WTC11 (cell line): Measurements from ENCODE around the gene NUDT8. TPM values are rescaled to one million over a fixed set of nuclear protein-coding genes. Genes with fewer than 3 reads are reported as not detected.

Experiments
- ATAC-seq: fragments of 200-7000 bp; cut with Tn5 transposase; 2 replicates; pipeline ENCODE4 v1.10.0; 2021; ENCODE audit warnings: mild to moderate bottlenecking, moderate library complexity
- CTCF ChIA-PET: fragments of 300-600 bp; sonication (Branson Sonifier 250); formaldehyde crosslinking; loops from one replicate; lab custom pipeline; 2021; ENCODE audit warnings: antibody characterized with exemption; lab: Charles Lee
- POLR2A ChIA-PET: fragments of 350-600 bp; sonication (Branson Sonifier 250); formaldehyde crosslinking; loops from one replicate; lab custom pipeline; 2021; ENCODE audit warnings: antibody characterized with exemption; lab: Charles Lee
- DNase-seq: peaks from one replicate; pipeline ENCODE4 v3.0.0; 2021; ENCODE audit warnings: low spot score
- H3K27ac Mint-ChIP-seq: 2 replicates; pipeline ENCODE4 v1.8.0; 2021; ENCODE audit warnings: mixed read lengths
- H3K27me3 Mint-ChIP-seq: 2 replicates; pipeline ENCODE4 v1.8.0; 2021; ENCODE audit warnings: low read depth, mild to moderate bottlenecking, moderate library complexity, mixed read lengths
- H3K36me3 Mint-ChIP-seq: 2 replicates; pipeline ENCODE4 v1.8.0; 2021; ENCODE audit warnings: mixed read lengths
- H3K4me1 Mint-ChIP-seq: 2 replicates; pipeline ENCODE4 v1.8.0; 2022; ENCODE audit warnings: mixed read lengths
- H3K4me3 Mint-ChIP-seq: 2 replicates; pipeline ENCODE4 v1.8.0; 2021; ENCODE audit warnings: mild to moderate bottlenecking, moderate library complexity, mixed read lengths
- H3K9me3 Mint-ChIP-seq: 2 replicates; pipeline ENCODE4 v1.8.0; 2021; ENCODE audit warnings: mixed read lengths
- AR ChIP-seq: fragments of 250-450 bp; sonication (Bioruptor Pico); IDR thresholded peaks from 2 replicates; pipeline ENCODE4 v1.9.0; 2021; ENCODE audit warnings: mild to moderate bottlenecking
- ATF1 ChIP-seq: sonication (generic); formaldehyde crosslinking; IDR thresholded peaks from 2 replicates; pipeline ENCODE4 v1.8.1; 2023; ENCODE audit warnings: mild to moderate bottlenecking, moderate library complexity, missing genetic modification reagents
- ATF2 ChIP-seq: sonication (generic); formaldehyde crosslinking; IDR thresholded peaks from 2 replicates; pipeline ENCODE4 v1.8.1; 2022; ENCODE audit warnings: low read depth, missing genetic modification reagents, borderline replicate concordance
- ELF4 ChIP-seq: sonication (generic); formaldehyde crosslinking; IDR thresholded peaks from 2 replicates; pipeline ENCODE4 v1.8.1; 2022; ENCODE audit warnings: low read depth, mild to moderate bottlenecking, moderate library complexity, missing genetic modification reagents
- EMX1 ChIP-seq: fragments of 250-450 bp; sonication (Bioruptor Pico); IDR thresholded peaks from 2 replicates; pipeline ENCODE4 v1.8.0; 2021; ENCODE audit warnings: mild to moderate bottlenecking
- ESRRA ChIP-seq: sonication (generic); formaldehyde crosslinking; IDR thresholded peaks from 2 replicates; pipeline ENCODE4 v1.8.1; 2022; ENCODE audit warnings: mild to moderate bottlenecking, missing genetic modification reagents, borderline replicate concordance
- FOXJ3 ChIP-seq: sonication (generic); formaldehyde crosslinking; IDR thresholded peaks from 2 replicates; pipeline ENCODE4 v1.9.0; 2021; ENCODE audit warnings: missing genetic modification reagents, mild to moderate bottlenecking, borderline replicate concordance
- GABPB1 ChIP-seq: sonication (generic); formaldehyde crosslinking; IDR thresholded peaks from 2 replicates; pipeline ENCODE4 v1.8.1; 2023; ENCODE audit warnings: mild to moderate bottlenecking, missing genetic modification reagents
- HMGXB4 ChIP-seq: sonication (generic); formaldehyde crosslinking; IDR thresholded peaks from 2 replicates; pipeline ENCODE4 v1.8.1; 2023; ENCODE audit warnings: mild to moderate bottlenecking, moderate library complexity, missing genetic modification reagents
- IRF1 ChIP-seq: sonication (generic); formaldehyde crosslinking; IDR thresholded peaks from 2 replicates; pipeline ENCODE4 v1.8.0; 2023; ENCODE audit warnings: missing genetic modification reagents
- JAZF1 ChIP-seq: fragments of 250-450 bp; sonication (Bioruptor Pico); IDR thresholded peaks from 2 replicates; pipeline ENCODE4 v1.9.0; 2021; ENCODE audit warnings: moderate library complexity, mild to moderate bottlenecking, inconsistent platforms
- KAT7 ChIP-seq: sonication (generic); formaldehyde crosslinking; IDR thresholded peaks from 2 replicates; pipeline ENCODE4 v1.8.1; 2023; ENCODE audit warnings: missing genetic modification reagents, mild to moderate bottlenecking, borderline replicate concordance
- MLX ChIP-seq: sonication (generic); formaldehyde crosslinking; IDR thresholded peaks from 2 replicates; pipeline ENCODE4 v1.8.1; 2023; ENCODE audit warnings: mild to moderate bottlenecking, missing genetic modification reagents, moderate library complexity
- NFATC4 ChIP-seq: fragments of 250-450 bp; sonication (Bioruptor Pico); IDR thresholded peaks from 2 replicates; pipeline ENCODE4 v1.9.0; 2021; ENCODE audit warnings: mild to moderate bottlenecking
- NFE2L1 ChIP-seq: sonication (generic); formaldehyde crosslinking; IDR thresholded peaks from 2 replicates; pipeline ENCODE4 v1.8.1; 2023; ENCODE audit warnings: missing genetic modification reagents
- NFYB ChIP-seq: sonication (generic); formaldehyde crosslinking; conservative IDR thresholded peaks from 2 replicates; pipeline ENCODE4 v1.8.0; 2022; ENCODE audit warnings: low read depth, missing genetic modification reagents
- NR3C1 ChIP-seq: sonication (generic); formaldehyde crosslinking; conservative IDR thresholded peaks from 2 replicates; pipeline ENCODE4 v1.8.1; 2023; ENCODE audit warnings: low read depth, mild to moderate bottlenecking, missing genetic modification reagents
- OVOL2 ChIP-seq: fragments of 250-450 bp; sonication (Bioruptor Pico); IDR thresholded peaks from 2 replicates; pipeline ENCODE4 v1.9.0; 2021; ENCODE audit warnings: mild to moderate bottlenecking, borderline replicate concordance
- PREB ChIP-seq: sonication (generic); formaldehyde crosslinking; IDR thresholded peaks from 2 replicates; pipeline ENCODE4 v1.8.1; 2022; ENCODE audit warnings: mild to moderate bottlenecking, missing genetic modification reagents, moderate library complexity, borderline replicate concordance
- SMAD4 ChIP-seq: sonication (generic); formaldehyde crosslinking; IDR thresholded peaks from 2 replicates; pipeline ENCODE4 v1.8.0; 2022; ENCODE audit warnings: mild to moderate bottlenecking, missing genetic modification reagents
- SOX15 ChIP-seq: fragments of 250-450 bp; sonication (Bioruptor Pico); IDR thresholded peaks from 2 replicates; pipeline ENCODE4 v1.9.0; 2021; ENCODE audit warnings: mild to moderate bottlenecking
- ZBTB21 ChIP-seq: sonication (generic); formaldehyde crosslinking; IDR thresholded peaks from 2 replicates; pipeline ENCODE4 v1.8.1; 2023; ENCODE audit warnings: mild to moderate bottlenecking, missing genetic modification reagents, borderline replicate concordance
- ZNF138 ChIP-seq: sonication (generic); formaldehyde crosslinking; conservative IDR thresholded peaks from 2 replicates; pipeline ENCODE4 v1.8.1; 2022; ENCODE audit warnings: mild to moderate bottlenecking, moderate library complexity, missing genetic modification reagents
- ZNF219 ChIP-seq: sonication (generic); formaldehyde crosslinking; IDR thresholded peaks from 2 replicates; pipeline ENCODE4 v1.8.0; 2023; ENCODE audit warnings: missing genetic modification reagents, mild to moderate bottlenecking, borderline replicate concordance
- ZNF232 ChIP-seq: sonication (generic); formaldehyde crosslinking; IDR thresholded peaks from 2 replicates; pipeline ENCODE4 v1.8.0; 2022; ENCODE audit warnings: mild to moderate bottlenecking, missing genetic modification reagents
- ZNF263 ChIP-seq: sonication (generic); formaldehyde crosslinking; IDR thresholded peaks from 2 replicates; pipeline ENCODE4 v1.8.1; 2022; ENCODE audit warnings: low read depth, mild to moderate bottlenecking, moderate library complexity, missing genetic modification reagents
- total RNA-seq: library from RNA; stranded (reverse); gene quantifications from 3 replicates; pipeline ENCODE4 v1.2.3, GENCODE V29; 2021

Gene NUDT8
- total RNA-seq, 1 experiment from 2014 or later, result 8.3 TPM

GRCh38 chr11:67613313-67613959 is 16.3 kb downstream of the NUDT8 start:
- TF ChIP-seq SMAD4 (CRISPR knock-in tag) (no peak), NFYB (CRISPR knock-in tag) (no peak), ESRRA (CRISPR knock-in tag) (no peak), HMGXB4 (no peak), NFATC4 (CRISPR knock-in tag) (no peak), EMX1 (no peak), ATF2 (CRISPR knock-in tag) (no peak), ZNF219 (CRISPR knock-in tag) (no peak), OVOL2 (CRISPR knock-in tag) (no peak), NR3C1 (CRISPR knock-in tag) (no peak), MLX (CRISPR knock-in tag) (no peak), SOX15 (CRISPR knock-in tag) (no peak), ZNF263 (no peak), ZNF232 (CRISPR knock-in tag) (no peak), PREB (CRISPR knock-in tag) (no peak), IRF1 (CRISPR knock-in tag) (no peak), NFE2L1 (CRISPR knock-in tag) (no peak), FOXJ3 (CRISPR knock-in tag) (no peak), ZNF138 (CRISPR knock-in tag) (no peak), ZBTB21 (CRISPR knock-in tag) (no peak)
- Mint-ChIP-seq H3K4me3 (no peak overlapping the region), H3K9me3 (no peaks in the 10 kb centered on the region), H3K4me1 (peaks cover 37% of the 10 kb centered on the region), H3K36me3 (peaks cover 19% of the 10 kb centered on the region), H3K27ac (no peak overlapping the region), H3K27me3 (peaks cover 28% of the 10 kb centered on the region)
- ChIA-PET CTCF (interaction anchor here (0.6 to 10.2 kb wide), 31 partner anchors 8 to 257 kb away, joined by 3 to 200 read pairs (median 5); partner anchors contain the start of genes AIP, CORO1B, GSTP1 and NUDT8), POLR2A (interaction anchor here (1.1 kb wide), 1 partner anchor 17 kb away, joined by 4 read pairs; the partner anchor contains the start of gene NUDT8)
- DNase-seq (no peak), ATAC-seq (no peak)

GRCh38 chr11:67612751-67613150 is 17.0 kb downstream of the NUDT8 start:
- CTCF ChIA-PET, result interaction anchor here (1.1 to 10.2 kb wide), 4 partner anchors 17 to 40 kb away, joined by 3 to 200 read pairs (median 36); partner anchors contain the start of genes GSTP1 and NUDT8
- H3K27ac Mint-ChIP-seq, result no peak overlapping the region
- no peak for TF ChIP-seq NFYB (CRISPR knock-in tag)
- no peak for TF ChIP-seq KAT7 (CRISPR knock-in tag)
- no peak for TF ChIP-seq JAZF1
- TF ChIP-seq ELF4 (CRISPR knock-in tag), result no peak
- no peak for TF ChIP-seq AR
- TF ChIP-seq NFATC4 (CRISPR knock-in tag), result no peak
- TF ChIP-seq ATF1 (CRISPR knock-in tag), result no peak
- no peak for TF ChIP-seq GABPB1 (CRISPR knock-in tag)

More at GRCh38 chr11:67612751-67613150, 17.0 kb downstream of the NUDT8 start:
- Mint-ChIP-seq H3K36me3 (peaks cover 21% of the 10 kb centered on the region), H3K27me3 (peaks cover 21% of the 10 kb centered on the region), H3K9me3 (no peaks in the 10 kb centered on the region), H3K4me1 (peaks cover 30% of the 10 kb centered on the region), H3K4me3 (no peak overlapping the region)
- no peak for DNase-seq
- POLR2A ChIA-PET, result no interaction called here
- ATAC-seq, result no peak
